ENCODE data around the gene HDAC8.

HDAC8 gene

GRCh38 chrX:72297953-72298730 lies 274.5 kb downstream of the HDAC8 start:
- Histone ChIP-seq H2AFZ (ENCODE audit: low read depth) (no peak overlapping the region), H3K4me1 (ENCODE audit: low read depth, poor library complexity, severe bottlenecking) (no peaks in the 10 kb centered on the region), H3K79me2 (ENCODE audit: insufficient read depth, low read depth) (no peaks in the 10 kb centered on the region), H3K36me3 (ENCODE audit: insufficient read depth) (no peaks in the 10 kb centered on the region), H3K27ac (no peak overlapping the region), H3K4me3 (IDR thresholded peaks at IDR 0.05; ENCODE audit: insufficient read depth, low read depth, low read length) (no peak overlapping the region), H3K9ac (no peak overlapping the region), H3K4me2 (no peak overlapping the region), H4K20me1 (ENCODE audit: insufficient read depth) (no peaks in the 10 kb centered on the region), H3K27me3 (ENCODE audit: insufficient read depth, low read depth) (no peaks in the 10 kb centered on the region)
- TF ChIP-seq, protein P1, sequence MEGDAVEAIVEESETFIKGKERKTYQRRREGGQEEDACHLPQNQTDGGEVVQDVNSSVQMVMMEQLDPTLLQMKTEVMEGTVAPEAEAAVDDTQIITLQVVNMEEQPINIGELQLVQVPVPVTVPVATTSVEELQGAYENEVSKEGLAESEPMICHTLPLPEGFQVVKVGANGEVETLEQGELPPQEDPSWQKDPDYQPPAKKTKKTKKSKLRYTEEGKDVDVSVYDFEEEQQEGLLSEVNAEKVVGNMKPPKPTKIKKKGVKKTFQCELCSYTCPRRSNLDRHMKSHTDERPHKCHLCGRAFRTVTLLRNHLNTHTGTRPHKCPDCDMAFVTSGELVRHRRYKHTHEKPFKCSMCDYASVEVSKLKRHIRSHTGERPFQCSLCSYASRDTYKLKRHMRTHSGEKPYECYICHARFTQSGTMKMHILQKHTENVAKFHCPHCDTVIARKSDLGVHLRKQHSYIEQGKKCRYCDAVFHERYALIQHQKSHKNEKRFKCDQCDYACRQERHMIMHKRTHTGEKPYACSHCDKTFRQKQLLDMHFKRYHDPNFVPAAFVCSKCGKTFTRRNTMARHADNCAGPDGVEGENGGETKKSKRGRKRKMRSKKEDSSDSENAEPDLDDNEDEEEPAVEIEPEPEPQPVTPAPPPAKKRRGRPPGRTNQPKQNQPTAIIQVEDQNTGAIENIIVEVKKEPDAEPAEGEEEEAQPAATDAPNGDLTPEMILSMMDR (conservative IDR thresholded peaks at IDR 0.05; ENCODE audit: low read depth, low read length): no peak

GRCh38 chrX:72296991-72297390 lies 275.7 kb downstream of the HDAC8 start:
- Histone ChIP-seq H3K4me1 (ENCODE audit: low read depth, poor library complexity, severe bottlenecking) (no peaks in the 10 kb centered on the region), H3K27ac (no peak overlapping the region), H3K9ac (no peak overlapping the region), H3K27me3 (ENCODE audit: insufficient read depth, low read depth) (no peaks in the 10 kb centered on the region), H3K36me3 (ENCODE audit: insufficient read depth) (no peaks in the 10 kb centered on the region), H4K20me1 (ENCODE audit: insufficient read depth) (no peaks in the 10 kb centered on the region), H3K4me3 (IDR thresholded peaks at IDR 0.05; ENCODE audit: insufficient read depth, low read depth, low read length) (no peak overlapping the region), H3K79me2 (ENCODE audit: insufficient read depth, low read depth) (no peaks in the 10 kb centered on the region), H2AFZ (ENCODE audit: low read depth) (no peak overlapping the region), H3K4me2 (no peak overlapping the region)
- TF ChIP-seq, protein P1 (conservative IDR thresholded peaks at IDR 0.05; ENCODE audit: low read depth, low read length): no peak

GRCh38 chrX:72295745-72296144 lies 276.9 kb downstream of the HDAC8 start:
- TF ChIP-seq, protein P1 (conservative IDR thresholded peaks at IDR 0.05; ENCODE audit: low read depth, low read length): no peak
- no peaks in the 10 kb centered on the region for H3K27me3 ChIP-seq (ENCODE audit: insufficient read depth, low read depth)
- H4K20me1 ChIP-seq (ENCODE audit: insufficient read depth): no peaks in the 10 kb centered on the region
- no peaks in the 10 kb centered on the region for H3K79me2 ChIP-seq (ENCODE audit: insufficient read depth, low read depth)
- no peak overlapping the region for H2AFZ ChIP-seq (ENCODE audit: low read depth)
- no peak overlapping the region for H3K4me3 ChIP-seq (IDR thresholded peaks at IDR 0.05; ENCODE audit: insufficient read depth, low read depth, low read length)
- H3K27ac ChIP-seq: no peak overlapping the region
- no peaks in the 10 kb centered on the region for H3K4me1 ChIP-seq (ENCODE audit: low read depth, poor library complexity, severe bottlenecking)
- H3K4me2 ChIP-seq: no peak overlapping the region
- H3K9ac ChIP-seq: no peak overlapping the region
- no peaks in the 10 kb centered on the region for H3K36me3 ChIP-seq (ENCODE audit: insufficient read depth)

DNA sequence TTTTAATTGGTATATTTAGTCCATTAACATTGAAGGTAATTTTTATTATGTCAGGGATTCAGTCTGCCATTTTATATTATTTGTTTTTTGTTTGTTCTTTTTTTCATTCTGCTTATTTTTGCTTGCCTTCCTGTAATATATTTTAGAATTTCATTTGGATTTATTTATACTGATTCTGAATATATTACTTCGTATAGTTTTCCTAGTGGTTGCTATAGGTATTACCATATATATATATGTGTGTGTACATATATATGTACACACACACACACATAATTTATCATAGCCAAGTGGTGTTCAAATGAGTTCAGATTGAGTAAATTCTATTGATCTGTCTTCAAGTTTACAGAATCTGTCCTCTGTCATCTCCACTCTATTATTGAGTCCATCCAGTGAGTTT lies 278.1 kb downstream of the HDAC8 start:
- H3K4me3 ChIP-seq (IDR thresholded peaks at IDR 0.05; ENCODE audit: insufficient read depth, low read depth, low read length): no peak overlapping the region
- H4K20me1 ChIP-seq (ENCODE audit: insufficient read depth): no peaks in the 10 kb centered on the region
- no peak overlapping the region for H3K9ac ChIP-seq
- H3K27ac ChIP-seq: no peak overlapping the region
- no peak overlapping the region for H2AFZ ChIP-seq (ENCODE audit: low read depth)
- no peaks in the 10 kb centered on the region for H3K79me2 ChIP-seq (ENCODE audit: insufficient read depth, low read depth)
- no peak overlapping the region for H3K4me2 ChIP-seq
- no peaks in the 10 kb centered on the region for H3K36me3 ChIP-seq (ENCODE audit: insufficient read depth)
- H3K27me3 ChIP-seq (ENCODE audit: insufficient read depth, low read depth): no peaks in the 10 kb centered on the region
- no peaks in the 10 kb centered on the region for H3K4me1 ChIP-seq (ENCODE audit: low read depth, poor library complexity, severe bottlenecking)
- TF ChIP-seq, protein P1 (conservative IDR thresholded peaks at IDR 0.05; ENCODE audit: low read depth, low read length): no peak

Measured in KMS-11 (cell line).